ENCODE data around the gene CACNA2D2.
A peak's percentile ranks its signal among the peaks of the same experiment; 100 is the strongest.
"Not testable (repeated sequence)": the region's sequence is repeated elsewhere in the genome, so short reads cannot be mapped to it uniquely, and the experiment has no call there.

The CACNA2D2 gene

DNA sequence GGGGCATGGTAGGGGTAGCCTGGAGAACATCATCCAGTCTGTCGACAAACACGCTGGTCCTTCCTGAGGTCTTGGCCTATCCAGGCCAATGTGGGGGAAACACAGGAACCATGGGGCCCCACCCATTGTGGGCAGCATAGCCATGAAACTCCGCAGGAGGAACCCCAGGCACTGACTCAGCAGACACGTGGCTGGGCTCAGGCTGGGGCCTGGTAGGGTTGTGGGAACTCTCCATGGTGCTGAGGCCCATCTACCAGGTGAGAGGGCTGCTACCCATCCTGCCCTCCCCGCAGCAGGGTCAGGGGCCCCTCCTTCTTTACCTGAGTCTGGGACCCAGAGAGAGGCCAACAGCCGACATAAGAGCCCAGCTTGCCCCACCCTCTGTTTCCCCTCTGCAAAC lies 22.6 kb upstream of the CACNA2D2 start:
- peak; percentile 45 to 47 for DNase-seq

DNA sequence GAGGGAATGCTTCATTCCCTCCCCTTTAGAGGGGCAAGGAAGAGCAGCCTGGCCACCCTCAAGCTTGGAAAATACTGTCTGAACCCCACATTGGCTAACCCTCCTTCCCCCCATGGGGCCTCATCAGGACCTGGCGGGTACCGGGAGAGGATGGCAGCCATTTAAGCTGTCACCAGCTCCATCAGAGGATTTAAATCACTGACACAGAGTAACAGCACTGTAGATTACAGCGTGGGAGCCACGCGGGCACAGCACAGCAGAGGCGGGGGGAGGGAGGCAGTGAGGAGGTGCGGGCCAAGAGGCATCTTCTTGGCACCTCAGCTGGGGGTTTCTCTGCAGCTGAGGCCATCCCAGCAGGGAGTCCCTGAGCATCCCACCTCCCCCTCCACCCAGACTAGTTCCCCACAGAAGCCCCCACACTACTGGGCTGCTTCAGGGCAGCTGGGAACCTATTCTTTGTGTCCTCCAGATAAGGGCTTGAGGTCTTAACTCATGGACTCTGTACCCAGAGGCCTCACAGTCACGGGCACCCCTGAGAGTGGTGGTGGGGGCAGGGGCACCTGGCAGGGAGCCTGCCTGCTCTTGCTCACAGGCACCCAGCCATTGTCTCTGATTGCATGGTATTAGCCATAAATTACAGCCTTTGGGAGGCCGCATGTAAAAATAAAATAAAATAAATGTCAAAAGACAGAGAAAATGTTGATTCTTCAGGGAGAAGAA lies 21.9 kb upstream of the CACNA2D2 start:
- DNase-seq: no peak

DNA sequence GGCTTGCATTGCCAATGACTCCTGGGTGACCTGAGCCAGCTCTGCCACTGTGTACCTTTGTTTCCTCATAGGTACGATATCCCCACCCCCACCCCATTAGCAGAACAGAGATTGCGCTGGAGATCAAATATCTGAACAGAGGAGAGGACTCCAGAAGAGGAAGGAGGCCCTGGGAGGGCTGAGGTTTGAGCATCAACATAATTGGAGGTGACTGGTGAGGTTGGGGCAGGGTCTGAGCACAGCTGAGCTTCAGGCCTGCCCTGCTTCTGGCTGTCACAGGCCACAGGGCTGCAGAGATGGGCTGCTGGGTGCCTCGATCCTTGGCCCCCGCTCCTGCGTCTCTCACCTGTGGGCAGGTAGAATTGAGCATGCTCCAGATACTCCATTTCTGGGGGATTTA lies 21.3 kb upstream of the CACNA2D2 start:
- DNase-seq: no peak

DNA sequence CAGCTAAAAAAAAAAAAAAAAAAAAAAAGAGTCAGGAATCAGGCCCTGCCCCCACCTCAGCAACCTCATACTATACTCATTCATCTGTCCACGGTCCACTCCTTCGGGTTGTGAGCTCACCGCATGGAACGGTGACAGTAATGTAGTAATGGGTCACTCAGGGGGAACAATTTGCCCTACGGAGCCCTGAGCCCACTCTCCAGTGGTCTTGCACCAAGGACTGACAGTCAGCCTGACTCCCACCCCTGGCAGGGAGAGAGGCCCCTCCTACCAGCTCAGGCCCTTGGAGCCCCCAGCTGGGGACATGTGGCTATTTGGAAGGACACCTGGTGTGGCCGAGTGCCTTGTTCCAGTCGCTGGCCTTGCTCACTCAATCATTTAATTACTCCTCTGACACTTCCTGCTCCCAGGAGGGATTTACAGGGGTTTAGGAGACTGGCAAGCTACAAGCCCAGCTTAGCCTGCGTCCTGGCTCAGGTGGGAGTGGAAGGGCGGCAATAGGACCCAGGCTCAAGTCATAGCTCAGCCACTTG lies 19.9 kb upstream of the CACNA2D2 start:
- no peak for DNase-seq

DNA sequence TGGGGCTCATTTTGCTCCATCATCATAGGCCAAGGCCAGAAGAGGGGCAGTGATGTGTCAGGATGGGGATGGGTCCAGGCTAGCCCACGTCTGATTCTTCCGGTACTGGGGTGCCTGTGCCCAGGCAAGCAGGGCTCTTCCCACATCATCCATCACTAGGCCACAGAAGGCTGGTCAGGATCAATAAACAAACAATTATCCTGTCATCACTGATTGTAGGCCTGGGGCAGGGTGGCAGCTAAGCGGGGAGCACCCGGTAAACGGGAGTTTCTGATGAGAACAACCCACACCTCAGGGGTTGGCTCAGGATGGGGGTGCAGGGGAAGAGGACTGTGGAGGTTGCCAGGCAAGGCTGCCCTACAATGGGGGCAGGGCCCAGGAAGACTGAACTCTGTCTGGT lies 18.1 kb upstream of the CACNA2D2 start:
- DNase-seq: no peak

DNA sequence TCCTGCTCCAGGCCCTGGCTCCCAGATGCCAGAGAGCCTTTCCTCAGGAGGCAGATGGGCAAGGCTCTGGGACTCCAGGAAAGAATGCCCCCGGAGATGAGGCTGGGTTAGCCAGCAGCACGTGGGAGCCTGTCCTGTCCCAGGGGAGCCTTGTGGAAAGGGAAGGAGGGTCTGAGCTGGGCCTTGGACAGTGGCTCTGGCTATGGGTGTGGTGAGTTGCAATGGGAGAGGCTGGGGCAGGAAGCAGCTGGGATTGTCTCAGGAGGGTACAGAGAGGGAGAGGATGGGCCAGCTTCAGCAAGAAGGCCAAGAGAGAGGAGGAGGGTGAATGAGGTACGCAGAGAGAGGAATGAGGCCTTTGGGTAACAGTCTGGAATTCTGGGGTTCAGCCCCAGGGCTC lies 17.4 kb upstream of the CACNA2D2 start:
- no peak for DNase-seq

DNA sequence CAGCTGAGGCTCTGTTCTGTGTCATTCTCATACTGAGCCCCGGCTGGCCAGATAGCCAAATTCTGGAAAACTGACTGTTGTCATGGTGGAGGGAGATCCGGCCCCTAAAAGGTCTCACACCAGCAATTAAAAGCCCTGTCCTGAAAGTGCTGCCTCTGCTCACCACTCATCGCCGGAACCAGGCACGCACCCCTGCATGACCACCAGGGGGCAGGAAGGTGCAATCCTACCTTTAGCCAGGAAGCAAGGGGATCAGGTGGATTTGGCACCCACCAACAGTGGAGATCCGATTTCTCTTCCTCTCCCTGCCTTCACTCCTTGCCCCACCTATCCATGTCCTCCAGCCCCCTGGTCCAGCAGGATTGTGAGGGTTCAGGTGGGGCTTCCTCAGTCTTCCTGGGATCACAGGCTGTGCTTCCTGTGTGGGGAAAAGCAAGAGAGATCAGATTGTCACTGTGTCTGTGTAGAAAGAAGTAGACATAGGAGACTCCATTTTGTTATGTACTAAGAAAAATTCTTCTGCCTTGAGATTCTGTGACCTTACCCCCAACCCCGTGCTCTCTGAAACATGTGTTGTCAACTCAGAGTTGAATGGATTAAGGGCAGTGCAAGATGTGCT lies 16.1 kb upstream of the CACNA2D2 start:
- DNase-seq: peak; percentile 62 to 76

DNA sequence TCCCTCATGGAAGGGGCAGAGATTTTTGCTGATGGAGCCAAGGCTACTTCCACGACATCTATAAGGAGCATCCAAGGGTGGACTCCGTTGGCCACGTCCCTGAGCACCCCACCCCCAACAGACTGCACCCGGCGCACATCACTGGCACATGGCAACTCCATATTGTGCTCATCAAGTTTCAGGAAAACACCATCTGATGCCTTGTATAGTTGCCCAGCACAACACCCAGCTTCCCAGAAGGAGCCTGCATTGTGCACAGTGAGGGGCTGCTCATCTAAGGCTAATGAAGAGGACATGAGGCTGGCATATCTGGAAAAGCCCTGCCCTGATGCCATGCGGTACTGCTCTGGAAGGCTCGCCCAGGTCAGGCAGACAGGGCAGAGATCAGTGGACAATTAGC lies 15.0 kb upstream of the CACNA2D2 start:
- DNase-seq: no peak

DNA sequence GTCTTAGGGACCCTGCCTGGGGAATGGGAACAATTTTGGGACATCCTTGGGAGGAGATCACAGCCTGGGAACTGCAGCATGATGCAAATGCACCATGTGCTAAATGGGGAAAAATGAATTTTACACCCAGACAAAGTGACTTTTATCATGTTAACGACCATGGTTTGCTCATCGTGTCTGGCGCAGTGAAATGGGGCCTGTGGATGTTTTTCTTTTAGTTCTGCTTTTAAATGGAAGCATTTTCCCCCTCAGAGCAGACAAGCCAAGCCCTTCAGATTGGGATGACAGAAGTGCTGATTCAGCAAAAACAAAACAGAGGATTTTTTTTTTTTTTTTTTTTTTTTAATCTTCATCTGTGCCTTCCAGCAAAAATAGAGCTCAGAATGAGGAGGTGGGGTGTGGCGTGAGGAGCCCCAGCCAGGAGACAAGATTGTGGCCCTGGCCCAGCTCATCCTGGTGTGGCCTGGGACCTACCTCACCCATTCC lies 14.3 kb upstream of the CACNA2D2 start:
- DNase-seq: no peak

DNA sequence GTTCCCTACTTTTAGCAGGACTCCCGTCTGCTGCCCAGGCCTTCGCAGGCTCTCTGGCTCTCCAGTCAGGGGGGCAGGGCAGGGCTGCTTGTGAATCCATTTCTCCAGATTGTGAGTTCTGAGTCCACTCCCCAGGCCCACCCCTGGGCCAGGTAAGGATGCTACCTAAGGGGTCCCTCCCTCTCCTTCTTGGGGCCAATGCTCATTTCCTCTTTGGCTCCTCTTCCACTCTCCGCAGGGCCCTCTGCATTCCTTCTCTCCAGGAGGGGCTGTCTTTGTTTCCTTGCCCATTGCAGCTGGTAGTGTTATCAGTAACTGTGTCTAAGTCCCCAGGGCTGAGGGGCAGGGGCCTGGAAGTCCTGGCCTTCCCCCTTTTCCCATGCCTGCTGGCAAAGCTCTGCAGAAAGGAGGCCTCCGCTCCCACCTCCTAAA lies 13.0 kb upstream of the CACNA2D2 start:
- DNase-seq: no peak

DNA sequence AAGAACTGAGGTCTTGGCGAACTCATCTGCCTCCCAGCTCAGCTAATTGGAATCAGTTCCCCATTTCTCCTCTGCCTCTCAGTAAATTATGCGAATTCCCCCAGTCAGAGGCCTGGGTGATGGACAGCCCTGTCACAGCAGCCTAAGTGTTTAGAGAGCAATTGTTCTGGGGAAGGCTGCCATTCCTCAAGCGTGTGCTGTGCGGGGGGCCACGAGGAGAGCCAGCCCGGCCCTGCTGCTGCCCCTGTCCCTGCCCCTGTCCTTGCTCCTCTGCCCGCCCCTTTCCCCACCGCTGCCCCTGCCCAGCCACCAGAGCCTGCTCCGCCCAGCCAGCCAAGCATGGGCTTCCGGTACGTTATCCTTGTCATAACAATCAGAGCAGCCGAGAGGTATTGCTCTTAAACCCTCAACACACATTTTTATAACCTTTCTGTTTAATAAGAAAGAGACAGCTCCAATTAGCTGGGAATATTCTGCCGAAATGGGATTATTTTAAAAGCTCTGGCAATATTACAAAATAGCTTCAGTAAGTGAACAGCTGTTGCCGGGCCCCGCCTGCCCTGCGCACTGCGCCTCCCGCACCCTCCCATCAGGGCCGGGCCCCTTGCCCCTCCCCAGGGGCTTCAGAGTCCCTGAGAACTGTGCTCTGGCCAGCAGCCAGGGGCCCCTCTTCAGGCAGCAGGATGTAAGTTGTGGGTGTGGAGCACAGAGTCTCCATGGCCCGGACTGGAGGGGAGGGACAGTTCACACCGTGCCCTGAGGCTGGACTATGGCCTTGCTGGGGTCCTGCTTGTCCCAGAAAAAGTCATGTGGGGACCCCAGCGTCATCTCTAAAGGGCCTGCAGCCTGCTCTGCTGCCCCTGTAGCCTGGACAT lies 12.4 kb upstream of the CACNA2D2 start:
- peak in 1 of 2 donors; percentile 12 for DNase-seq

DNA sequence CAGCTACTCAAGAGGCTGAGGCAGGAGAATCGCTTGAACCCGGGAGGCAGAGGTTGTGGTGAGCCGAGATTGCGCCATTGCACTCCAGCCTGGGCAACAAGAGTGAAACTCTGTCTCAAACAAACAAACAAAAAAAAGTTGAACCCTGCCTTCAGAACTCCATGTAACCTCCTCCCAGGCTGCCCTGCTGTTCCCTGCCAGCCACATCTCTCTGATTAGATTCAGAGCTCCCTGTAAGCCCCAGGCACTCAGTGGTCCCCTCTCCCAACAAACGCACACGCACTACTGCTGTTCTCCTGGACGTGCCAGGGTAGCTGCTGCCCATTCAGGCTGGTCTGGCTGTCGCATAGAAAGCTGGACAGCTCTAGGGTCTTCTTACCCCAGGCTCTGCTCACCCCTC lies 9.5 kb upstream of the CACNA2D2 start:
- DNase-seq: not testable (repeated sequence)

DNA sequence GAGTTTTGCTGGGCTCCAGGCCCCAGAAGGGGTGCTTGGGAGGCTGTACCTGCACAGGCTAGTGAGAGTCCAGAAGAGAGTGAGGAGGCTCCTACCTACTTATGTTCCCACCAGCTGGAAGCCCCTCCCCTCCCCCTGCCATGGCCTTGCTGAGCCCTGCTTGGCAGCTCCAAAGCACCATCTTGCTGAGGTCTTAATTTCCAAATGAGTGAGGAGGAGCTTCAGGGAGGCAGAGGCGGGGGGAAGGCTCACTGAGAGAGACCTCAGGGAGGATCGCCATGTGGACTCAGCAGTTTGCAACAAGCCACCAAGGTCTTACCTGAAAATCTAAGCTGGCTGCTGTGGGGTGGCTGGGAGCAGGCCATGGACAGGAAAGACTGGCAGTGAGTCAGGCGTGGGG lies 8.7 kb upstream of the CACNA2D2 start:
- no peak for DNase-seq

DNA sequence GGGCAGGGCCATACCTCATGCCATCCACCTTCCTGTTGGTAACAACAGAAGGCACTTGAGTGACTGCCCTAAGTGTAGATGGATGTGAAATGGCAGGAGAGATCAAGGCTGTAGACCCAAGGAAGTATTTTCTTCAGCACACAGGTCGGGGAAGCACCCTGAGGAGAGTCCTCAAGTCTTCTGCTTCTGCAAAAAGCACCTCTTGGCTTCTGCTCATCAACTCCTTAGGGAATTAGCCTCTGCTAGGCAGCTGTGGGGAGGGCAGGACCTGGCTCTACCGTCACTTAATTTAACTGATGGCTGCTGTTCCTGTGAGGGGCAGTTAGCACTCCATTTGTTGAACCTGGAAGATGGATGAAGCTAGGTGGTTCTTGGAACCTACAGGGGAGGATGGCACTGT lies 6.9 kb upstream of the CACNA2D2 start:
- DNase-seq: no peak

DNA sequence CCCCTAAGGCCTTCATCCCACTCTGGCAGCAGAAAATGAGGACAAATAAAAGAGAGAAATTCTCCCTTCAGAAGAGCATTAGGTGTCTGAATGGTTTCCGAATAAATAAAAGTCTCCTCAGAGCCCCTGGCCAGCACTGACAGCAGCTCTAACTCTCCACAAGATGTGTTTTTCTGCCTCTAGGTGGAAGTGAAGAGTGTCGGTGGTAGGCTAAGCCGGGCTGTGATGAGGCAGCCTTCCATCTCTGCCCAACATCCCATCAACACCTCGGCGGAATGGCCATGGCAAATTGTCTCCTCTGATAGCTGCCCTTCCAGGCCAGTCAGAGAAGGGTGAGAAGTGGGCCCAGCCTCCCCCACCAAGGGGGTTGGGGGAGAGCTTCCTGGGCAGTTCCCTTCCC lies 6.3 kb upstream of the CACNA2D2 start:
- DNase-seq: no peak

DNA sequence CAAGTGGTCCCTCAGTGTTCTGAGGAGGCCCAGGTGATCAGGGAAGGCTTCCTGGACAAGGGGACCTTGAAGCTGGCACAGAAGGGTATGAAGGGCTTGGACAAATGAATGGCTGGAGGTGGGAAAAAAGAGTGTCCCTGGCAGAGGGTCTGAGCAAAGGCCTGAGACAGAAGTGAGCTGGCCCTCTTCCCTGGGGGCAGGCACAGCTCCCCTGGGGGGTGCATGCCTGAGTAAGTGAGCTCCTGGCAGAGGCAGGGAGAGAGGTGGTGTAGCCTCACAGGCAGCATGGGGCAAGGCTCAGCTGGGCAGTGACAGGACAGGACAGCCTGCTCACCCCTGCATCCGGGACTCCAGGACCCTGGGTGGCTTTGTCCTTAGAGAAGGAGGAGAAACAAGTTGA lies 5.4 kb upstream of the CACNA2D2 start:
- DNase-seq: no peak

DNA sequence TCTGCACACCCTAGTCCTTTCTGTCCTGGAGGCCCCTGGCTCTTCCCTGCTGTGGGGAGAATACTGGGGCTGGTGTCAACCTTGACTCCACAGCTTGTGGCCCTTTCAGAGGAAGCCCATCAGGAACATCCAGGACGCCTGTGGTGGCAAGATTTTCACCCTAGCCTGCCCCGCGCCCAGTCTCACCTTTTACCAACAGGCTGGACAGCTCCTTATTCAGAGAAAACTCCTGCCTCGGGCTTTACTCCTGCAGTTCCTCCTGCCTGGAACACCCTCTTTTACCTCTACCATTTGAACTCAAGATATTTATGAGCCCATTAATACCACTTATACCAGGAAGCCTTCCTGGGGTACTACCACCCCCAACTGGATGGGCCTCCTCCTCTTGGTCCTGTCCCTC lies 2.7 kb upstream of the CACNA2D2 start:
- no peak for DNase-seq

DNA sequence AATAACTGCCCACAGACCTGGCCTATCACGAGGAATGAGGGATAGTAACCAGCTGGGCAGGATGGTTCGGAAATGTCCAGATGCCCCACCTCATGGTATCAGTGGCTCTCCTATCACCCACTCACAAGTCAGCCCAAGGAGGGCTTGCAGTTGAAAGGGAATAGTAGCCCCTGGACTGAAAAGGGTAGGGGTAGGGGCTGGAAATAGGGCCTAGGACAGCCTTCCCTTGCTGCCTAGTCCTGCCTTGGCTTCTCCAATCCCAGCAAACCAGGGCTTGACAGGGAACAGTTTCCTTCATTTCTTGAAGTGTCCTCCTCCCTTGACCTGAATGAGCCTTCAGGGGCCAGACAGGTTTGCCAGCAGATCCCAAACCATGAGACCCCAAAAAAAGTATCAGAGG lies 1.2 kb upstream of the CACNA2D2 start:
- DNase-seq: no peak

DNA sequence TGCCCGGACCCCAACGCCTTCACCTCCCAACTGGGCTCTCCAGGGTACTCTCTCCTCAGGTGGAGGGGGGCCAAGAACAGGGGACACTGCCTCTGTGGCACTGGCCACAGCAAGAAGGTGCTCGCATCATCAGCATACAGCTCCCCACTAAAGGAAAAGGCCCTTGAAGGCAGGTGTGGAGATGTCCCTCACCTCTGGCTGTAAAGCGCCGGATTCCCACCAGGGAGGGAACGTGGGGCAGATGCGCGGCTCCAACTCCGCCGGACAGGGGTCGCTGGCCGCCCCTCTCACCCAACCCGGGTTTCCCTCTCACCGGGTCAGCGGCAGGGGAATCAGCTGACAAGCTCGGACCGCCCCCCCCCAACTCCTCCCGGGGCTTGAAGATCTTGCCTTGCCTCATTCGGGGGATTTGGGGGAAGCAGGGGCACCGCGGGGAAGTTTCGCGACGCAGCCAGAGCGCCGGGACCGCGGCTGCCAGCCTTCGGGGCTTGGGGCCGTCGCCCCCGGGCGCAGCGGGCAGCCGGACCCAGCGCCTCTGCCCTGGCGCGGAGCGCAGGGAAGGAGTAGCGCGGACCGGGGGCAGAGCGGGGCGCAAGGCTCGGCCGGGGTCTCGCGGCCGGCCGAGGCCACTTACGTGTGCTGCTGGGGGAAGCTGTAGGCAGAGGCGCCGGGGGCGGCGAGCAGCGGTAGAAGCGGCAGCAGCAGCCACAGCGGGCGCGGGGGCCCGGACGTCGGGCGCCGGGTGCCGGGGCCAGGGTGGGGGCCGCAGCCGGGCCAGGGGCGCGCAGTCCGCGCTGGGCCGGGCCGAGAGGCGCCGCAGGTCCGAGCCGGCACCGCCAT lies 630 bp downstream of the CACNA2D2 start:
- DNase-seq: no peak

DNA sequence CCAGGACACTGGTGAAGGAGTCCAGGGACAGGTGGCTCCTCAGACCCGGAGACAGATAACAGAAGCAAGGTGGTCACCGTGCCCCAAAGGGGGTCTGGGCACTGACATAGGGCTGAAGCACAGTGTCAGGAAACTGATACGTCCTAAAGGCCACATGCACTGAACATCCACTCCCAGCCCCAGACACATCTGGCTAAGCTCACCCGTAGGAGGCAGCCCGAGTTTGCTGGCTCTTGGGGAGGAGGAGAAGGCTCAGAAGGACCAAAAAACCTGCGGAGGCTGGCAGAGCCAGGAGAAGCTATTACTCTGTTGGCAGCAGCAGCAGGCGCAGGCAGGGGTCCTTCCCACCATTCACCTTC lies 1.2 kb downstream of the CACNA2D2 start:
- DNase-seq: no peak

DNA sequence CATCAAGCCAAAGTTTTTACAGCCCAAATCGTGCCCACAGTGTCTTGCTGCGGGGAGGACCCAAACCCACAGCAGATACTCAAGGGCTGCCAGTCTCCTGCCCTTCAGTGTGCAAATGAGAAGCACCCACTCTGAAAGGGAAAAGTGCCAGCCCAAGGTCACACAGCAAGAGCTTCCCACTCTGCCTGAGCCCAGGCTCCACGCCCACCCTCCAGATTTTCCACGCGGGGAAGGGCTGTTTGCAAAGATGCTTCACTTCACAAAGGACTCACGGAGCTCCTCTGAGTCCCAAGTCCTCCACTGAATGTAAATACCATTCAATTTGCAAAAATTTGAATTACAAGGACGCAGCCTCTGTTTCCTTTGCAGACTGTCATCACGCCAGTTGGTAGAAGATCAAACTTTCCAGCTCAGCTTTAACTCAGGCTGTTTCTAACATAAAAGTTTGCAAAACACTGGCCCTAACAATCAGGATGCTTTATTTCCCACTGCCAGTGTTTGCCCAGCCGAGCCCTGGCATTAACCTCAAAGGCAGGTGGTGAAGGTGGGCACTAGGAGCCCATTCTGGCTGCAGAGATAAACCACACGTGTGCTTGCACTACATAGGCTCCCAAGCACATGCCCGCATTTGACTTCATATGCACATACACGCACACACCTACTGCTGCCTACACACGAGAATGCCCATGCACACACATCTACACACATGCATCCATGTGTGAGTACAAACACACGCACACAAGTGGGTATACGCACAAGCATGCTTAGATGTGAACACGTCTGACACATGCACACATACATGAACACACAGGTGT lies 7.6 kb downstream of the CACNA2D2 start:
- no peak for DNase-seq

DNA sequence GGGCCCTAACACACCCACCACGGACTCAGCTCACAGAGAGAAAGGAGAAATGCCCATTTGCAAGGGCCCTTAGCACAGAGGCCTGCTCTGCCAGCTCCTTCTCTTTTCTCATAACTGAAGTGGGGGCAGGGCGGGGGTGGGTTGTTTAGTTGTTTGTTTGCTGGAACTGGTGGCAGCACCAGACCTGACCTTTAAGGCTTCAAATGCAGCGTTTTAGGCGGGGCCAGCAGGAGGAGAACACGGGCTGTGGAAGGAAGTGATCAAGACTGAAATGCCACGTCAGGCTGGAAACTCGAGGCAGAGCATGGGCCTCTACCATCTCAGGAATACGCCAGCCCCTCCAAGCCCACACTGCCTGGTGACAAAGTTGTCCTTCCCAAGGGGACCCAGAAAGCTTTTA lies 9.3 kb downstream of the CACNA2D2 start:
- no peak for DNase-seq

All from CD4-positive, alpha-beta T cell treated with Interferon alpha-2 for 1 hour (primary cell).